Upper lobe of left lung (tissue), 4 donors: ENCODE measurements around the gene C2.
"Not testable (repeated sequence)": the region's sequence is repeated elsewhere in the genome, so short reads cannot be mapped to it uniquely, and the experiment has no call there.

Experiments used
- POLR2A ChIP-seq, 4 donors: fragments of 450-650 bp; IDR thresholded peaks; one replicate each; pipeline ENCODE4 v1.5.1; 2016 to 2017; ENCODE audit warnings: antibody characterized with exemption in 4 of 4, mild to moderate bottlenecking in 2 of 4
- TF ChIP-seq, protein P1 (sequence below), 6 experiments: fragments of 450-650 bp in 4 of 6; fragments of 200-600 bp in 2 of 6; sonication (generic) in 2 of 6; IDR thresholded peaks; one replicate each; pipeline ENCODE4 v1.5.1; 2016 to 2019; ENCODE audit warnings: antibody characterized with exemption in 6 of 6

GRCh38 chr6:31908255-31908654 lies 19.3 kb upstream of the C2 start:
- not testable (repeated sequence) for TF ChIP-seq POLR2A (IDR thresholded peaks at IDR 0.05)
- TF ChIP-seq, protein P1, sequence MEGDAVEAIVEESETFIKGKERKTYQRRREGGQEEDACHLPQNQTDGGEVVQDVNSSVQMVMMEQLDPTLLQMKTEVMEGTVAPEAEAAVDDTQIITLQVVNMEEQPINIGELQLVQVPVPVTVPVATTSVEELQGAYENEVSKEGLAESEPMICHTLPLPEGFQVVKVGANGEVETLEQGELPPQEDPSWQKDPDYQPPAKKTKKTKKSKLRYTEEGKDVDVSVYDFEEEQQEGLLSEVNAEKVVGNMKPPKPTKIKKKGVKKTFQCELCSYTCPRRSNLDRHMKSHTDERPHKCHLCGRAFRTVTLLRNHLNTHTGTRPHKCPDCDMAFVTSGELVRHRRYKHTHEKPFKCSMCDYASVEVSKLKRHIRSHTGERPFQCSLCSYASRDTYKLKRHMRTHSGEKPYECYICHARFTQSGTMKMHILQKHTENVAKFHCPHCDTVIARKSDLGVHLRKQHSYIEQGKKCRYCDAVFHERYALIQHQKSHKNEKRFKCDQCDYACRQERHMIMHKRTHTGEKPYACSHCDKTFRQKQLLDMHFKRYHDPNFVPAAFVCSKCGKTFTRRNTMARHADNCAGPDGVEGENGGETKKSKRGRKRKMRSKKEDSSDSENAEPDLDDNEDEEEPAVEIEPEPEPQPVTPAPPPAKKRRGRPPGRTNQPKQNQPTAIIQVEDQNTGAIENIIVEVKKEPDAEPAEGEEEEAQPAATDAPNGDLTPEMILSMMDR (IDR thresholded peaks at IDR 0.05) = not testable (repeated sequence)
